Measurements from ENCODE around the gene NHSL2. TPM values are rescaled to one million over a fixed set of nuclear protein-coding genes. Genes with fewer than 3 reads are reported as not detected.

The NHSL2 gene
- polyA plus RNA-seq, 5 donors = 6.2 to 8.9 (median 8.5) TPM

- no peak for DNase-seq
Measured at GRCh38 chrX:72128183-72128834, 217.7 kb downstream of the NHSL2 start.

DNA sequence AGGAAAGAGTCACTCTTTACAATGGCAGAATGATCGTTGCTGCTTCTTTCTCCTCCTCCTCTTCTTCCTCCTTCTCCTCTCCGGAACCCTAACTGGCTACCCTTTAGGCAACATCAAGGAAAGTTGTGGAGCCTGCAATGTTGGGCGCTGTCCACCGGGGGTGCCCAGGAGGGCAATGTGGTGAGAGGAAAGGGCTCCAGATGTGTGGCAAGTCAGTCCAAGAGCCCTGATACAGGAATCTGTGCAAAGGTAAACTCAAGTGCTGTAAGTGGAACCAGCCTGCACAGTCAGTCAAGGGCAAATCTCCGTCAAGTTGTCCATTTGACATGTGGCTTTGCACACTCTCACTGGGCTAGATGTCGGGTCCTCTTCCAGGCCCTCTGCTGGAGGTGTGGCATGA is 218.2 kb downstream of the NHSL2 start:
- DNase-seq = no peak

DNA sequence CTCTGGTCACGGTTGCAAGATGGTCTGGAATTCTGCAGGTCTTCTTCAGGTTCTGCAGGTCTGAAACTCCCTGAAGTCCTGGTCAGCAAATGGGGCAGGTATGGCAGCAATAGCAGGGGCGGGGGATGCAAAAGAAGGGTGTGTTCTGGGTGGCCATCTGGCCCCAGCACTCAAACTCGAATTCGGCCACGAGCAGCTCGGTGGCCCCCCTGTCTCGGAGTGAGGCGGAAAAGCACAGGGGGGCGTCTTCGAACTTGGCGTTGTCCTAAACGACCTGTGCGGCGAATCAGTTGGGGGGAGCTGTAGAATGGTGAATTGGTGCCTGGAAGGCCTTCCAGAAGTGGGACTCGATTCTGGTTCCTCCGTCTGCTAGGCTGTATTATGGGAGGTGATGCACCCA is 219.0 kb downstream of the NHSL2 start:
- no peak for DNase-seq

GRCh38 chrX:72130156-72130761 is 219.6 kb downstream of the NHSL2 start:
- DNase-seq = no peak

- no peak for DNase-seq
Measured at GRCh38 chrX:72130762-72131250, 220.2 kb downstream of the NHSL2 start.

DNA sequence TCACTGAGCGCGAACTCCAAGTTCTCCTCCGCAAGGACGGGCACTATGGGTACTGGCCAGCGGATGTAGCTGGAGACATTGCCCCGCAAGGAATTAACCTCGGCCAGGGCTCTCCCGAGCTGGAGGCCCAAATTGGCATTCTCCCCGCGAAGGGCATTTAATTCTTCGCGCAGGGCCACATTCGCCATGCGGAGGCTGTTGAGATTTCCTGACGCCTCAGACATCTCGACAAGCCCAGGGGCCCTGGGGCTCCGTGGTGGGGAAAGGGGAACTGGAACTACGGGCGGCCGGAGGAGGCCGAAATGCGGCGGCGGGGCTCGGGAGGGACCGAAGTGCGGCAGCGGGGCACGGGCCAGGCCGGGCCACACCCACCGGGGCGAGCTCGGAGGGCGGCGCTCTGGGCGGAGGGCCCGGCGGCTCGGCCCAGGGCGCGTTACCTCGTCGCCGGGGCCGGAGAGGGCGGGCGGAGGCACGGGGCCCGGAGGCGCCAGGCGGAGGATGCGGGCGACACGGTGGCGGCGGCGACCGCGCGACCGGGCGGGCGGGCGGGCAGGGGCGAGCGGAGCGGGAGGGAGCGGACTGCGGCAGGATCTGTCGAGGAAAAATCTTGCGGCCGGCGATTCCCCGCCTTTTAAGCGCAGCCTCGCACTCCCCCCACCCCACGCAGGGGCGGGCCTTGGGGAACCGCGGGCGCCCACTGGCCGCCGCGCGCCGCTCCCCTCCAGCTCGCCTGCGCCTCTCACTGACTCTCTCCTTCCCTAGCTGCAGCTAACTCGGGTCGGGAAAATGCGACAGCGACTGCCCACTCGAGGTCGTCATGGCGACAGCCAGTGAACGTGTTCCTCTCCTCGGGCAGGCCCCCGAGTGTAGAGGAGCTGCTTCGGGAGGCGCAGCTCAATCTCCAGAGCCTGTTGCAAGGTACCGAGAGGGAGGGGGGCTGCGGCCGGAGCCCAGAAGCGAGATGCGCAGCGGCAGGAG is 221.0 kb downstream of the NHSL2 start, which contains the start of gene RTL5:
RTL5 (minus strand) TSS at position 599 of the 978 bp plus-strand sequence.
- peak; percentile 88 to 89 for DNase-seq

- no peak for DNase-seq
Measured at GRCh38 chrX:72132456-72132855, 221.8 kb downstream of the NHSL2 start.

- DNase-seq = no peak
Measured at GRCh38 chrX:72133851-72134546, 223.4 kb downstream of the NHSL2 start.

GRCh38 chrX:72137846-72138495 is 227.3 kb downstream of the NHSL2 start:
- DNase-seq = no peak

DNA sequence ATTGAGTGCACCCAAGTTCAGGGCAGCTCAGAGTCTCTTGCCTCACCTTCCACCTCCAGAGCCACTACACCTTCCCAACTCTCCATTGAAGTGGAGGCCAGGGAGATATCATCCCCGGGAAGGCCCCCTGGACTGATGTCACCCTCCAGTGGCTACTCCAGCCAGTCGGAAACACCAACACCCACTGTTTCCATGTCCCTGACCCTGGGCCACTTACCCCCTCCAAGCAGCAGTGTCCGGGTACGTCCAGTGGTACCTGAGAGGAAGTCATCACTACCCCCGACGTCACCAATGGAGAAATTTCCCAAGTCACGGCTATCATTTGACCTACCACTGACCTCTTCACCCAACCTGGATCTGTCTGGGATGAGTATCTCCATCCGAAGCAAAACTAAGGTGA is 228.9 kb downstream of the NHSL2 start:
- DNase-seq = no peak

GRCh38 chrX:72141372-72142004 is 230.8 kb downstream of the NHSL2 start:
- no peak for DNase-seq

DNA sequence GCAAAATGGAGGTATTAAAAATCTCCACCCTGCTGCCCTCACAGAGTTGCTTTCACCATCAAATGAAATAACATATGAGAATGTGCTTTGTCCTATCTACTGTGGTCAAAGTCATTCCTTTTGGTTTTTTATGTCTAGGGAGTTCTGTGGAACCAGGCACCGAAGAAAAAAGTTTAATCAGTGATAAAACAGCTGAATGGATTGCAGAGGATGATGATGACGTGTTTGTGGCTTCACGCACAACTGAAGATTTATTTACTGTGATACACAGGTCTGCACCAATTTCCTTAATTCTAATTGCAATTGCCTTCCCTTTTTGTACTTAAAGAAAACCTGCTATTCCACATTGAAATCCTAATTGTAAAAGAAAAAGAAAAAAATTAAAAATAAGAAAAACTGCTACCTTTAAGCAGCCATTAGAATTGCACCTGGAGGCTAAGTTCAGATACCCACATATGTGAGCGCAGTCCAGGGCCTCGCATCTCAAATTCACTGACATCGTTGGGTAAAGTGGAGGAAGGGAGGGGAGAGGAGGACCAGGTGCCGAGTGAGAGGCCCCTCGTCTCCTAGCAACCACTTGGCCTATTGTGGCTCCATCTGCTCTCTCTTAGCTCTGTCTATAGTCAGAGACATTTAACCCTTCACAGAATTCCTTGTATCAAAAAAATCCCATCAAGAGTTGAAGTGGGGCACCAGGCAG is 231.6 kb downstream of the NHSL2 start:
- no peak for DNase-seq

DNA sequence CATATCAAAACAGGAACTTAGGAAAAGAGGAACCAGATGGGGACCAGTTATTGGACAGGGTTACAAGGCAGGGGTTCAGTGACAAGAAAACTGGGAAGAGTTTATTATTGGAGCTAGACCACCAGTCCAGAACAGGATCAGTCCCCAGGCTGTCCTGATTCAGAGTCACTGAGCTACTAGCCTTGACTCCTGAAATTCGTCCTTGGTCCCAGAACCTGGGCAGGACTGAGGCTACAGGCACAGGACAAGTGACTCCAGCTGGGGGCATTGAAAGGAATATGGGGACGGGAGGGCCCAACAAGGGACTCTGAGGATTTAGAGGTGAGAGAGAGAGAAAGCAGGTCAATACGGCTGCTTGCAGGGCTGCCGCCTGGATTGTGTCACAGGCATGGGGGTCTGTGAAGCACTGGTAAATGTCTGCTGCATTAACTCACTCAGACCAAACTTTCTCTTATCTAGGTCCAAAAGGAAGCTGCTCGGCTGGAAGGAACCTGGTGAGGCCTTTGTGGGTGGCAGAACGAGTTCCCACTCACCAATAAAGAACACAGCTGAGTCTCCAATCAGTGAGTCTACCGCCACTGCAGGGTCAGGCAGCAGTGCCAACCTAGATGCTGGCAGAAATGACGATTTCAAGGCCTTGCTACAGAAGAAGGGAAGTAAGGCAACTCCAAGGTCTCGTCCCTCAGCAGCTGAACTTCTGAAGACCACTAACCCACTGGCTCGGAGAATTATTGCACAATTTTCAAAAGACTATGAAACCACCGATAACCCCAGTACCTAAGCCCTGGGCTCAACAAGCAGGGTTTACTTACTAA is 232.4 kb downstream of the NHSL2 start:
- DNase-seq = no peak

GRCh38 chrX:72143609-72143907 is 232.9 kb downstream of the NHSL2 start:
- no peak for DNase-seq

- DNase-seq = no peak
Measured at GRCh38 chrX:72145181-72145580, 234.5 kb downstream of the NHSL2 start.

GRCh38 chrX:72146527-72146926 is 235.9 kb downstream of the NHSL2 start:
- DNase-seq = no peak

GRCh38 chrX:72158773-72159172 is 248.1 kb downstream of the NHSL2 start:
- DNase-seq = no peak

GRCh38 chrX:72159769-72160168 is 249.1 kb downstream of the NHSL2 start:
- DNase-seq = no peak

GRCh38 chrX:72165551-72165950 is 254.9 kb downstream of the NHSL2 start:
- no peak for DNase-seq
